HG03558 (cell line): ENCODE measurements around the gene ZFR.
"Not testable (repeated sequence)": the region's sequence is repeated elsewhere in the genome, so short reads cannot be mapped to it uniquely, and the experiment has no call there.

Source experiments
- ATAC-seq: cut with Tn5 transposase; IDR thresholded peaks from one replicate; pipeline ENCODE4 v1.9.1; 2021; ENCODE audit warnings: moderate number of reproducible peaks; ENCODE audit not compliant: unreplicated experiment; ENCODE audit errors: extremely low read depth

The ZFR gene

GRCh38 chr5:32419791-32420190 lies 24.7 kb downstream of the ZFR start:
- no peak for ATAC-seq

GRCh38 chr5:32413466-32414263 lies 30.9 kb downstream of the ZFR start:
- ATAC-seq, result no peak

GRCh38 chr5:32410630-32411029 lies 33.9 kb downstream of the ZFR start:
- ATAC-seq, result no peak

- ATAC-seq, result no peak
Measured at GRCh38 chr5:32406650-32407049, 37.9 kb downstream of the ZFR start.

GRCh38 chr5:32405507-32405906 lies 39.0 kb downstream of the ZFR start:
- no peak for ATAC-seq

- ATAC-seq, result no peak
Measured at GRCh38 chr5:32403760-32404159, 40.8 kb downstream of the ZFR start.

GRCh38 chr5:32400401-32400800 lies 44.1 kb downstream of the ZFR start:
- no peak for ATAC-seq

GRCh38 chr5:32398754-32399153 lies 45.8 kb downstream of the ZFR start:
- ATAC-seq, result not testable (repeated sequence)

- no peak for ATAC-seq
Measured at GRCh38 chr5:32394981-32395380, 49.6 kb downstream of the ZFR start.

GRCh38 chr5:32392039-32392438 lies 52.5 kb downstream of the ZFR start:
- no peak for ATAC-seq

- no peak for ATAC-seq
Measured at GRCh38 chr5:32390819-32391591, 53.5 kb downstream of the ZFR start.

- ATAC-seq, result no peak
Measured at GRCh38 chr5:32388432-32389129, 56.0 kb downstream of the ZFR start.

- no peak for ATAC-seq
Measured at GRCh38 chr5:32387841-32388240, 56.7 kb downstream of the ZFR start.

- no peak for ATAC-seq
Measured at GRCh38 chr5:32387211-32387610, 57.3 kb downstream of the ZFR start.

- ATAC-seq, result no peak
Measured at GRCh38 chr5:32384621-32385020, 59.9 kb downstream of the ZFR start.

GRCh38 chr5:32383586-32383985 lies 61.0 kb downstream of the ZFR start:
- ATAC-seq, result no peak

- no peak for ATAC-seq
Measured at GRCh38 chr5:32383065-32383464, 61.5 kb downstream of the ZFR start.

- no peak for ATAC-seq
Measured at GRCh38 chr5:32379421-32379820, 65.1 kb downstream of the ZFR start.

- ATAC-seq, result no peak
Measured at GRCh38 chr5:32378966-32379365, 65.6 kb downstream of the ZFR start.

GRCh38 chr5:32369542-32370155 lies 74.9 kb downstream of the ZFR start:
- no peak for ATAC-seq

- ATAC-seq, result no peak
Measured at GRCh38 chr5:32369032-32369431, 75.5 kb downstream of the ZFR start.
